Measurements from ENCODE around the gene GABBR1. TPM values are rescaled to one million over a fixed set of nuclear protein-coding genes. Genes with fewer than 3 reads are reported as not detected.

Gene GABBR1
- polyA plus RNA-seq, 1 experiment, result 16.3 TPM

DNA sequence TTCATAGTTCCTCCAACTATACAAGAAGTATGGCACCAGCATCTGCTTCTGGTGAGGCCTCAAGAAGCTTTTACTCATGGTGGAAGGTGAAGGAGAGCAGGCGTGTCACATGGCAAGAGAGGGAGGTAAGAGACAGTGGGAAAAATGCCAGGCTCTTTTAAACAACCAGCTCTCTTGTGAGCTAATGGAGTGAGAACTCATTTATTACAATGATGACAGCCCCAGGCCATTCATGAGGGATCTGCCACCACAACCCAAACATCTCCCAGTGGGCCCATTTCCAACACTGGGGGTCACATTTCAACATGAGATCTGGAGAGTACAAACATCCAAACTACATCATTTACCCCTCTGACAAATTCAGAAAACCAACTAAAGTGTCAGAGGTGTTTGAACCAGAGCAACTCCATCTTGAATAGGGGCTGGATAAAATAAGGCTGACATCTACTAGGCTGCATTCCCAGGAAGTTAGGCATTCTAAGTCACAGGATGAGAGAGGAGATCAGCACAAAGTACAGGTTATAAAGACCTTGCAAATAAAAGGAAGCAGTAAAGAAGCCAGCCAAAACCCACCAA is 71.3 kb downstream of the GABBR1 start:
- Histone ChIP-seq H3K27me3 (ENCODE audit: control insufficient read depth, insufficient read depth, low read length) (no peaks in the 10 kb centered on the region), H3K4me3 (ENCODE audit: low read depth, low read length) (no peak overlapping the region), H3K36me3 (ENCODE audit: control insufficient read depth, insufficient read depth, low read length) (no peaks in the 10 kb centered on the region)
- TF ChIP-seq, protein P1, sequence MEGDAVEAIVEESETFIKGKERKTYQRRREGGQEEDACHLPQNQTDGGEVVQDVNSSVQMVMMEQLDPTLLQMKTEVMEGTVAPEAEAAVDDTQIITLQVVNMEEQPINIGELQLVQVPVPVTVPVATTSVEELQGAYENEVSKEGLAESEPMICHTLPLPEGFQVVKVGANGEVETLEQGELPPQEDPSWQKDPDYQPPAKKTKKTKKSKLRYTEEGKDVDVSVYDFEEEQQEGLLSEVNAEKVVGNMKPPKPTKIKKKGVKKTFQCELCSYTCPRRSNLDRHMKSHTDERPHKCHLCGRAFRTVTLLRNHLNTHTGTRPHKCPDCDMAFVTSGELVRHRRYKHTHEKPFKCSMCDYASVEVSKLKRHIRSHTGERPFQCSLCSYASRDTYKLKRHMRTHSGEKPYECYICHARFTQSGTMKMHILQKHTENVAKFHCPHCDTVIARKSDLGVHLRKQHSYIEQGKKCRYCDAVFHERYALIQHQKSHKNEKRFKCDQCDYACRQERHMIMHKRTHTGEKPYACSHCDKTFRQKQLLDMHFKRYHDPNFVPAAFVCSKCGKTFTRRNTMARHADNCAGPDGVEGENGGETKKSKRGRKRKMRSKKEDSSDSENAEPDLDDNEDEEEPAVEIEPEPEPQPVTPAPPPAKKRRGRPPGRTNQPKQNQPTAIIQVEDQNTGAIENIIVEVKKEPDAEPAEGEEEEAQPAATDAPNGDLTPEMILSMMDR (IDR thresholded peaks at IDR 0.05; ENCODE audit: insufficient read depth, low read depth, low read length), result no peak
- ChIA-PET CTCF (no interaction called here), POLR2A (no interaction called here)
- DNase-seq (ENCODE audit: low read depth), result no peak

DNA sequence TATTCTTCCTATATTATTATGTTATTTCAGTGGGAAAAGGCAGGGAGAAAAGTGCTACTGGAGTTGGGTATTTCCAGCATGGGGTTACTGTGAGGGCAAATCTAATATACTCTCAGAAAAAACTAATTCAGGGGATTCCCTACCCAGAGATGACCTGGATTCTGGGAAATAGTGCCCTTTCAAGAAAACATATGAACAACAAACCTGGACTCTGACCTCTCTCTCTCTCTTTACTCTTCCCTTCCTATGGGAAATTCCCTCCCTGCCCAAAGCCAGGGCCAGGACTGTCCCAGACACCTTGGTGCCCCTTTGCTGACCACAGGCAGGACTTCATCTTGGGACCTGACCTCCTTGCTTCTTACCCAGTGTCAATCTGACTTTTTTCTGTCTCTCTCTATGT is 71.9 kb downstream of the GABBR1 start:
- no peak for DNase-seq (ENCODE audit: low read depth)
- ChIA-PET CTCF (no interaction called here), POLR2A (no interaction called here)
- no peak overlapping the region for H3K4me3 ChIP-seq (ENCODE audit: low read depth, low read length)
- H3K36me3 ChIP-seq (ENCODE audit: control insufficient read depth, insufficient read depth, low read length), result no peaks in the 10 kb centered on the region
- TF ChIP-seq, protein P1 (IDR thresholded peaks at IDR 0.05; ENCODE audit: insufficient read depth, low read depth, low read length), result no peak
- H3K27me3 ChIP-seq (ENCODE audit: control insufficient read depth, insufficient read depth, low read length), result no peaks in the 10 kb centered on the region

DNA sequence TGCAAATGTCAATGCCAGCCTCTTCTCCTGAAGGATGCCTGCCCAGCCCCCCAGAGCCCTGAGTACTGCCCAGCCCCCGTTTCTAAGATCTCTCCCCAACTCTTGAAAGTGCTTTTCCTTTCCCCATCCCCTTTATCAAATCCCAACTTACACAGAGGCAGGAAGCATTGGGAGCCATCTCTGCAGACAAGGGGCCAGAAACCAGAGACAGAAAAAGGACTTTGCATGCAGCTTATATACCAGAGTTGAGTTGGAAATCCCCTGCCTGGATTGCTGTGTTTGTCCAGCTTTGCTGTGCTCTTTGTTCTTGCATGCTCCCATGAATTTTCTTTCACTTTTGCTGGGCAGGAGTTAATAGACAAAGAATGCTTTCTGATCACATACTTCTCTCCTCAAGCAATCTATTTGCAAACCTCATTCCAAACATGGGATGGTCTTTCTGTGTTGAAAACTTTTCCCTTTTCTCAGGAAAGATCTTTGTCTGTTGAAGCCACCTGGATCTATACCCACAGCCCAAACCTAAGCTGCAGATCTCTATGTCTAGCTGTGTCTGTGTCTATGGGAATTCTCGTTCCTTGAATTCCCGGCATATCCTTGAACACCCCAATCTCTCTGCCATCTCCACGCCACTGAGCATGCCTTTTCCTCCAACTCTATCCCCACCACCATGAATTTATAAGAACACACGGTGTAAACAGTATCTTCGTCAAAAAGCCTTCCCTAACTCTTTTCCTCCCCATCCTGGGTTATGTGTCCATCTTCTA is 73.3 kb downstream of the GABBR1 start, which contains the start of gene UBD:
TSS of gene UBD (minus strand) at position 209 of the 764 bp plus-strand sequence. CDS start at position 178, 31 bp downstream.
- no peak for DNase-seq (ENCODE audit: low read depth)
- H3K36me3 ChIP-seq (ENCODE audit: control insufficient read depth, insufficient read depth, low read length), result no peaks in the 10 kb centered on the region
- H3K4me3 ChIP-seq (ENCODE audit: low read depth, low read length), result no peak within 1 kb of the TSS
- ChIA-PET POLR2A (no interaction called here), CTCF (no interaction called here)
- H3K27me3 ChIP-seq (ENCODE audit: control insufficient read depth, insufficient read depth, low read length), result peaks cover 3% of the 10 kb centered on the region
- TF ChIP-seq, protein P1 (IDR thresholded peaks at IDR 0.05; ENCODE audit: insufficient read depth, low read depth, low read length), result no peak

DNA sequence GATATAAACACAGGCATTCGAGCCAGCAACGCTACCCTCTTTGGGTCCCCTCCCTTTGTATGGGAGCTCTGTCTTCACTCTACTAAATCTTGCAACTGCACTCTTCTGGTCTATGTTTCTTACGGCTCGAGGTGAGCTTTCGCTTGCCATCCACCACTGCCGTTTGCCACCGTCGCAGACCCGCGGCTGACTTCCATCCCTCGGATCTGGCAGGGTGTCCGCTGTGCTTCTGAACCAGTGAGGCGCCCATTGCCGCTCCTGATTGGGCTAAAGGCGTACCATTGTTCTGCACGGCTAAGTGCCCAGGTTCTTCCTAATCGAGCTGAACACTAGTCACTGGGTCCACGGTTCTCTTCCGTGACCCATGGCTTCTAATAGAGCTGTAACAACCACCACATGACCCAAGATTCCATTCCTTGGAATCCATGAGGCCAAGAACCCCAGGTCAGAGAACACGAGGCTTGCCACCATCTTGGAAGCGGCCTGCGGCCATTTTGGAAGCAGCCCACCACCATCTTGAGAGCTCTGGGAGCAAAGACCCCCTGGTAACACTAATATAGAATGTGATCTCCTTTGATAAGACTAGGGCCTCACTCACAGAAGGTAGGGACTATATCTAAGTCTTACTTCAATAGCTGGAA is 74.4 kb downstream of the GABBR1 start:
- no peaks in the 10 kb centered on the region for H3K36me3 ChIP-seq (ENCODE audit: control insufficient read depth, insufficient read depth, low read length)
- H3K4me3 ChIP-seq (ENCODE audit: low read depth, low read length), result no peak overlapping the region
- peaks cover 7% of the 10 kb centered on the region for H3K27me3 ChIP-seq (ENCODE audit: control insufficient read depth, insufficient read depth, low read length)
- TF ChIP-seq, protein P1 (IDR thresholded peaks at IDR 0.05; ENCODE audit: insufficient read depth, low read depth, low read length), result no peak
- DNase-seq (ENCODE audit: low read depth), result no peak
- ChIA-PET CTCF (no interaction called here), POLR2A (no interaction called here)

DNA sequence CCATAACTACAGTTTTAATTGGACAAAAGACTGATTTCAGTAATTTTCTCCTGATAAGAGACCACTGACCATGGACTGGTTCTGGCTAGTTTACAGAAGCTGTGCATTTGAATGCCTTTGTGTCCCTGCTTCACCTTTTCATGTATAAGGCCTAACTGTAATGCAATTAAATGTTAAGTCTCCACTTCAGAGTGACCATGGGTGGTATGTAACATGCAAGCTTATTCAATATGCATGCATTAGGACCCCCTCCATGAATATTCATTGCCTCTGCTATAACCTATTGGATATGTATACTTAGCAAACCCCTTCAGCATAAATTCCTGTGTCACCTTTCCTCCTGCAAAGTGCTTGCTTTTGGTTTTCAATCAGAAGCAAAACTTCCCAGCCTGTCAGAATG is 75.7 kb downstream of the GABBR1 start:
- CTCF ChIA-PET, result no interaction called here
- peaks cover 9% of the 10 kb centered on the region for H3K27me3 ChIP-seq (ENCODE audit: control insufficient read depth, insufficient read depth, low read length)
- no peak for DNase-seq (ENCODE audit: low read depth)

More for the DNA sequence above, 75.7 kb downstream of the GABBR1 start:
- Histone ChIP-seq H3K36me3 (ENCODE audit: control insufficient read depth, insufficient read depth, low read length) (no peaks in the 10 kb centered on the region), H3K4me3 (ENCODE audit: low read depth, low read length) (no peak overlapping the region)
- TF ChIP-seq, protein P1 (IDR thresholded peaks at IDR 0.05; ENCODE audit: insufficient read depth, low read depth, low read length), result no peak
- POLR2A ChIA-PET, result no interaction called here

Data from BJ (cell line).